HepG2 (cell line): ENCODE measurements around the gene RRM2.

Experiments used
- CEBPG ChIP-seq: IDR thresholded peaks from 2 replicates; pipeline ENCODE4 v1.6.1; 2016
- MYC ChIP-seq: sonication (generic); formaldehyde crosslinking; IDR thresholded peaks from 2 replicates; pipeline ENCODE4 v1.9.0; 2021; ENCODE audit warnings: missing genetic modification reagents, borderline replicate concordance
- NBN ChIP-seq: fragments of 450-650 bp; conservative IDR thresholded peaks from 2 replicates; pipeline ENCODE4 v1.6.1; 2017
- POLR2AphosphoS5 ChIP-seq: IDR thresholded peaks from 2 replicates; pipeline ENCODE4 v1.6.1; 2012; ENCODE audit warnings: low read depth, low read length
- PRPF4 ChIP-seq: fragments of 200-400 bp; formaldehyde crosslinking; IDR thresholded peaks from 2 replicates; pipeline ENCODE4 v1.6.1; 2016; ENCODE audit warnings: low read length, low read depth; ENCODE audit not compliant: poor library complexity, severe bottlenecking
- TF ChIP-seq, protein P1 (sequence below): sonication (generic); formaldehyde crosslinking; IDR thresholded peaks from 2 replicates; pipeline ENCODE4 v1.5.0; 2020; ENCODE audit warnings: mild to moderate bottlenecking, missing genetic modification reagents, borderline replicate concordance
- TF ChIP-seq, protein P2 (sequence below): sonication (generic); formaldehyde crosslinking; conservative IDR thresholded peaks from 2 replicates; pipeline ENCODE4 v1.4.0; 2020; ENCODE audit warnings: missing genetic modification reagents
- TF ChIP-seq, protein P3 (sequence below): sonication (generic); formaldehyde crosslinking; IDR thresholded peaks from 2 replicates; pipeline ENCODE4 v1.5.0; 2020; ENCODE audit warnings: mild to moderate bottlenecking, missing genetic modification reagents

DNA sequence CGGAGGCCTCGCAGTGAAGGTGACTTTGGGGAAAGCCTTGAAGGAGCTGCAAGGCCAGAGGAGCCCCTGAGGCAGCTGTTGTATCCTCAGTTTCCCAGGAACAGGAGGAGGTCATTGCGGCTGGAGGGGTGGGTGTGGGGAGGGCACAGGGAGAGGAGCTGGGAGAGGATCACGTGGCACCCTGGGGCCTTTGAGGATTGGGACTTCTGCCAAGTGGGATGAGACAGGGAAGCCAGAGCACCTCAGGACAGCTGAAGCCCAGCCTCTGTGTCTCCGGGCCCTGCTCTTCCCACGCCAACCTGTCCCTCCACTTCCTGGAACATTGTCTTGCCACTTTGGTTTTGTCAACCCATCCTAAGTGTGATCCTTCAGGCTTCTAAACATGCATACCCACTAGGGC, 19.4 kb upstream of the RRM2 start:
- TF ChIP-seq PRPF4, result no peak
- TF ChIP-seq POLR2AphosphoS5, result no peak
- TF ChIP-seq, protein P1, sequence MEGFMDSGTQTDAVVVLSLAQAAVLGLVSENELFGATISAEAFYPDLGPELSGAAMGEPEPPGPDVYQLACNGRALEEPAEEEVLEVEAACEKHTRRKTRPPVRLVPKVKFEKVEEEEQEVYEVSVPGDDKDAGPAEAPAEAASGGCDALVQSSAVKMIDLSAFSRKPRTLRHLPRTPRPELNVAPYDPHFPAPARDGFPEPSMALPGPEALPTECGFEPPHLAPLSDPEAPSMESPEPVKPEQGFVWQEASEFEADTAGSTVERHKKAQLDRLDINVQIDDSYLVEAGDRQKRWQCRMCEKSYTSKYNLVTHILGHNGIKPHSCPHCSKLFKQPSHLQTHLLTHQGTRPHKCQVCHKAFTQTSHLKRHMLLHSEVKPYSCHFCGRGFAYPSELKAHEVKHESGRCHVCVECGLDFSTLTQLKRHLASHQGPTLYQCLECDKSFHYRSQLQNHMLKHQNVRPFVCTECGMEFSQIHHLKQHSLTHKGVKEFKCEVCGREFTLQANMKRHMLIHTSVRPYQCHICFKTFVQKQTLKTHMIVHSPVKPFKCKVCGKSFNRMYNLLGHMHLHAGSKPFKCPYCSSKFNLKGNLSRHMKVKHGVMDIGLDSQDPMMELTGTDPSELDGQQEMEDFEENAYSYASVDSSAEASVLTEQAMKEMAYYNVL, result no peak
- TF ChIP-seq, protein P2, sequence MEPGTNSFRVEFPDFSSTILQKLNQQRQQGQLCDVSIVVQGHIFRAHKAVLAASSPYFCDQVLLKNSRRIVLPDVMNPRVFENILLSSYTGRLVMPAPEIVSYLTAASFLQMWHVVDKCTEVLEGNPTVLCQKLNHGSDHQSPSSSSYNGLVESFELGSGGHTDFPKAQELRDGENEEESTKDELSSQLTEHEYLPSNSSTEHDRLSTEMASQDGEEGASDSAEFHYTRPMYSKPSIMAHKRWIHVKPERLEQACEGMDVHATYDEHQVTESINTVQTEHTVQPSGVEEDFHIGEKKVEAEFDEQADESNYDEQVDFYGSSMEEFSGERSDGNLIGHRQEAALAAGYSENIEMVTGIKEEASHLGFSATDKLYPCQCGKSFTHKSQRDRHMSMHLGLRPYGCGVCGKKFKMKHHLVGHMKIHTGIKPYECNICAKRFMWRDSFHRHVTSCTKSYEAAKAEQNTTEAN (CRISPR knock-in tag), result no peak
- TF ChIP-seq, protein P3, sequence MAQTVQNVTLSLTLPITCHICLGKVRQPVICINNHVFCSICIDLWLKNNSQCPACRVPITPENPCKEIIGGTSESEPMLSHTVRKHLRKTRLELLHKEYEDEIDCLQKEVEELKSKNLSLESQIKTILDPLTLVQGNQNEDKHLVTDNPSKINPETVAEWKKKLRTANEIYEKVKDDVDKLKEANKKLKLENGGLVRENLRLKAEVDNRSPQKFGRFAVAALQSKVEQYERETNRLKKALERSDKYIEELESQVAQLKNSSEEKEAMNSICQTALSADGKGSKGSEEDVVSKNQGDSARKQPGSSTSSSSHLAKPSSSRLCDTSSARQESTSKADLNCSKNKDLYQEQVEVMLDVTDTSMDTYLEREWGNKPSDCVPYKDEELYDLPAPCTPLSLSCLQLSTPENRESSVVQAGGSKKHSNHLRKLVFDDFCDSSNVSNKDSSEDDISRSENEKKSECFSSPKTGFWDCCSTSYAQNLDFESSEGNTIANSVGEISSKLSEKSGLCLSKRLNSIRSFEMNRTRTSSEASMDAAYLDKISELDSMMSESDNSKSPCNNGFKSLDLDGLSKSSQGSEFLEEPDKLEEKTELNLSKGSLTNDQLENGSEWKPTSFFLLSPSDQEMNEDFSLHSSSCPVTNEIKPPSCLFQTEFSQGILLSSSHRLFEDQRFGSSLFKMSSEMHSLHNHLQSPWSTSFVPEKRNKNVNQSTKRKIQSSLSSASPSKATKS, result no peak
- TF ChIP-seq NBN, result no peak
- no peak for TF ChIP-seq MYC (CRISPR knock-in tag)
- no peak for TF ChIP-seq CEBPG (CRISPR knock-in tag)
